ENCODE data around the gene CHAT.
"Not testable (repeated sequence)": the region's sequence is repeated elsewhere in the genome, so short reads cannot be mapped to it uniquely, and the experiment has no call there.

CHAT gene

GRCh38 chr10:49653273-49653929 lies 39.6 kb downstream of the CHAT start:
- no peak for DNase-seq (ENCODE audit: low read depth in 2 of 2)

- DNase-seq (ENCODE audit: low read depth in 2 of 2), result no peak
These were observed 40.3 kb downstream of the CHAT start for GRCh38 chr10:49654036-49654693.

GRCh38 chr10:49655099-49655498 lies 41.3 kb downstream of the CHAT start:
- no peak for DNase-seq (ENCODE audit: low read depth in 2 of 2)

- DNase-seq (ENCODE audit: low read depth in 2 of 2), result no peak
These were observed 43.1 kb downstream of the CHAT start for GRCh38 chr10:49656845-49657493.

GRCh38 chr10:49657606-49658005 lies 43.8 kb downstream of the CHAT start:
- no peak for DNase-seq (ENCODE audit: low read depth in 2 of 2)

GRCh38 chr10:49661140-49661856 lies 47.5 kb downstream of the CHAT start:
- DNase-seq (ENCODE audit: low read depth in 2 of 2), result no peak

GRCh38 chr10:49662169-49662830 lies 48.5 kb downstream of the CHAT start:
- no peak for DNase-seq (ENCODE audit: low read depth in 2 of 2)

- no peak for DNase-seq (ENCODE audit: low read depth in 2 of 2)
These were observed 49.8 kb downstream of the CHAT start for GRCh38 chr10:49663596-49663995.

GRCh38 chr10:49664006-49664841 lies 50.4 kb downstream of the CHAT start:
- DNase-seq (ENCODE audit: low read depth in 2 of 2), result no peak

- no peak for DNase-seq (ENCODE audit: low read depth in 2 of 2)
These were observed 51.1 kb downstream of the CHAT start for GRCh38 chr10:49664842-49665355.

GRCh38 chr10:49666054-49666615 lies 52.3 kb downstream of the CHAT start:
- DNase-seq (ENCODE audit: low read depth in 2 of 2), result no peak

GRCh38 chr10:49666685-49667084 lies 52.8 kb downstream of the CHAT start:
- no peak for DNase-seq (ENCODE audit: low read depth in 2 of 2)

GRCh38 chr10:49667991-49668390 lies 54.2 kb downstream of the CHAT start:
- no peak for DNase-seq (ENCODE audit: low read depth in 2 of 2)

- no peak for DNase-seq (ENCODE audit: low read depth in 2 of 2)
These were observed 54.8 kb downstream of the CHAT start for GRCh38 chr10:49668684-49669083.

- no peak for DNase-seq (ENCODE audit: low read depth in 2 of 2)
These were observed 65.1 kb downstream of the CHAT start for GRCh38 chr10:49678827-49679479.

- no peak for DNase-seq (ENCODE audit: low read depth in 2 of 2)
These were observed 65.7 kb downstream of the CHAT start, which contains the start of gene C10orf53 for GRCh38 chr10:49679480-49679893. TSS of gene C10orf53 (plus strand) at chr10:49679651. CDS start at chr10:49679698, 47 bp downstream.

- DNase-seq (ENCODE audit: low read depth in 2 of 2), result not testable (repeated sequence)
These were observed 68.6 kb downstream of the CHAT start for GRCh38 chr10:49682449-49682848.

- DNase-seq (ENCODE audit: low read depth in 2 of 2), result no peak
These were observed 69.0 kb downstream of the CHAT start for GRCh38 chr10:49682879-49683278.

GRCh38 chr10:49686651-49687050 lies 72.8 kb downstream of the CHAT start:
- DNase-seq (ENCODE audit: low read depth in 2 of 2), result no peak
